Astrocyte (in vitro differentiated cells and primary cell): ENCODE results near the gene MZT2B.

ENCODE experiments used
- CTCF ChIP-seq: IDR thresholded peaks from 2 replicates; pipeline ENCODE4 v1.5.1; 2011; ENCODE audit warnings: low read depth, mild to moderate bottlenecking, inconsistent platforms, low read length, moderate library complexity; ENCODE audit not compliant: insufficient read depth
- EZH2 ChIP-seq: IDR thresholded peaks from 2 replicates; pipeline ENCODE4 v1.6.1; 2012; ENCODE audit warnings: mild to moderate bottlenecking, low read length, inconsistent platforms; ENCODE audit not compliant: insufficient read depth

- TF ChIP-seq CTCF (no peak), EZH2 (no peak)
These were observed 21.9 kb upstream of the MZT2B start for GRCh38 chr2:130160131-130160530.
